Hepatocyte (in vitro differentiated cells): ENCODE measurements around the gene REV3L. TPM values are rescaled to one million over a fixed set of nuclear protein-coding genes. Genes with fewer than 3 reads are reported as not detected.

Experiments
- DNase-seq: peaks from one replicate; pipeline ENCODE4 v3.0.0-alpha.2; 2016; ENCODE audit warnings: low spot score
- H2AFZ ChIP-seq: fragments of 200-600 bp; sonication (generic); 2 replicates; pipeline ENCODE4 v1.6.0; 2016; ENCODE audit warnings: antibody characterized with exemption, mild to moderate bottlenecking
- H3K27ac ChIP-seq: fragments of 200-600 bp; sonication (generic); 2 replicates; pipeline ENCODE4 v1.5.1; 2016; ENCODE audit warnings: mild to moderate bottlenecking
- H3K27me3 ChIP-seq: fragments of 200-600 bp; sonication (generic); 2 replicates; pipeline ENCODE4 v1.6.1; 2016
- H3K36me3 ChIP-seq: fragments of 200-600 bp; sonication (generic); replicated peaks from 2 replicates; pipeline ENCODE4 v1.5.1; 2016; ENCODE audit warnings: low read depth; ENCODE audit not compliant: insufficient read depth
- H3K4me1 ChIP-seq: fragments of 200-600 bp; sonication (generic); 2 replicates; pipeline ENCODE4 v1.5.1; 2016; ENCODE audit warnings: mild to moderate bottlenecking, moderate library complexity; ENCODE audit not compliant: insufficient read depth
- H3K4me2 ChIP-seq: fragments of 200-600 bp; sonication (generic); 2 replicates; pipeline ENCODE4 v1.6.0; 2016
- H3K4me3 ChIP-seq: fragments of 200-600 bp; sonication (generic); 2 replicates; pipeline ENCODE4 v1.5.1; 2016; ENCODE audit warnings: mild to moderate bottlenecking
- H3K79me2 ChIP-seq: fragments of 200-600 bp; sonication (generic); 2 replicates; pipeline ENCODE4 v1.6.0; 2017; ENCODE audit warnings: mild to moderate bottlenecking
- H3K9me2 ChIP-seq: fragments of 200-600 bp; sonication (generic); replicated peaks from 2 replicates; pipeline ENCODE4 v1.6.0; 2017; ENCODE audit warnings: mild to moderate bottlenecking; ENCODE audit not compliant: insufficient read depth
- H3K9me3 ChIP-seq: fragments of 200-600 bp; sonication (generic); 2 replicates; pipeline ENCODE4 v1.5.1; 2016; ENCODE audit warnings: low read depth, mild to moderate bottlenecking
- H4K20me1 ChIP-seq: fragments of 200-600 bp; sonication (generic); 2 replicates; pipeline ENCODE4 v1.6.0; 2016; ENCODE audit warnings: mild to moderate bottlenecking; ENCODE audit not compliant: insufficient read depth, poor library complexity, severe bottlenecking
- CTCF ChIP-seq: fragments of 200-600 bp; sonication (generic); IDR thresholded peaks from 2 replicates; pipeline ENCODE4 v1.5.1; 2016; ENCODE audit warnings: antibody characterized with exemption, mild to moderate bottlenecking; ENCODE audit not compliant: poor library complexity
- EZH2 ChIP-seq: fragments of 200-600 bp; sonication (generic); IDR thresholded peaks from 2 replicates; pipeline ENCODE4 v1.6.1; 2016; ENCODE audit warnings: antibody characterized with exemption, mild to moderate bottlenecking, borderline replicate concordance
- EZH2phosphoT487 ChIP-seq: fragments of 200-600 bp; sonication (generic); IDR thresholded peaks from one replicate; pipeline ENCODE4 v1.6.1; 2018; ENCODE audit warnings: antibody characterized with exemption, mild to moderate bottlenecking, low read depth, moderate library complexity; ENCODE audit not compliant: unreplicated experiment, severe bottlenecking
- WGBS: methylation state at CpG from one replicate; pipeline ENCODE4 v1.1.6; 2016; ENCODE audit warnings: low lambda C conversion rate; ENCODE audit errors: missing lambda C conversion rate; 5-methylcytosine and 5-hydroxymethylcytosine counted together
- polyA plus RNA-seq: library from polyadenylated mRNA; unstranded; fragments of >200 nt; fragmentation: Nextera tagmentation; extraction: Ambion mirVana; gene quantifications from 2 replicates; pipeline ENCODE4 v1.2.1, GENCODE V29; 2016
- total RNA-seq: library from RNA; depleted of rRNA; stranded (reverse); fragments of >200 nt; gene quantifications from 2 replicates; pipeline ENCODE4 v1.2.3, GENCODE V29; 2014

Gene REV3L
- total and polyA plus RNA-seq, 2 experiments from 2014 or later: 17.6 to 29.4 TPM

- Histone ChIP-seq H4K20me1 (no peaks in the 10 kb centered on the region), H3K4me2 (peak overlapping the region; percentile 86), H3K9me3 (no peaks in the 10 kb centered on the region), H3K27ac (no peak overlapping the region), H3K4me1 (peaks cover 22% of the 10 kb centered on the region), H3K79me2 (peaks cover 37% of the 10 kb centered on the region), H3K36me3 (no peaks in the 10 kb centered on the region), H3K27me3 (no peaks in the 10 kb centered on the region), H3K9me2 (no peaks in the 10 kb centered on the region), H2AFZ (no peak overlapping the region), H3K4me3 (no peak overlapping the region)
- DNase-seq: no peak
- 91% methylated on average over 12 of the region's 12 CpGs for WGBS
- TF ChIP-seq EZH2 (no peak), CTCF (no peak), EZH2phosphoT487 (no peak)
These were observed 222.3 kb downstream of the REV3L start for GRCh38 chr6:111260570-111261298.

GRCh38 chr6:111259089-111259831 is 223.8 kb downstream of the REV3L start:
- TF ChIP-seq CTCF (peak; percentile 96), EZH2phosphoT487 (no peak), EZH2 (no peak)
- H2AFZ ChIP-seq: peak overlapping the region; percentile 52
- H3K4me3 ChIP-seq: peak overlapping the region; percentile 58
- H3K4me1 ChIP-seq: peaks cover 22% of the 10 kb centered on the region
- H3K9me2 ChIP-seq: no peaks in the 10 kb centered on the region
- no peaks in the 10 kb centered on the region for H3K27me3 ChIP-seq
- peak overlapping the region; percentile 88 for H3K27ac ChIP-seq
- WGBS: 4% methylated on average over 53 of the region's 59 CpGs
- peak; percentile 100 for DNase-seq
- H3K79me2 ChIP-seq: peaks cover 37% of the 10 kb centered on the region
- no peaks in the 10 kb centered on the region for H3K9me3 ChIP-seq
- peak overlapping the region; percentile 86 for H3K4me2 ChIP-seq
- H3K36me3 ChIP-seq: no peaks in the 10 kb centered on the region
- no peaks in the 10 kb centered on the region for H4K20me1 ChIP-seq

- Histone ChIP-seq H3K4me1 (peaks cover 22% of the 10 kb centered on the region), H3K27me3 (no peaks in the 10 kb centered on the region), H3K36me3 (no peaks in the 10 kb centered on the region), H3K9me2 (no peaks in the 10 kb centered on the region), H3K4me2 (peak overlapping the region; percentile 67), H2AFZ (peak overlapping the region; percentile 37), H3K9me3 (no peaks in the 10 kb centered on the region), H3K27ac (peak overlapping the region; percentile 34), H4K20me1 (no peaks in the 10 kb centered on the region), H3K4me3 (no peak overlapping the region), H3K79me2 (peaks cover 37% of the 10 kb centered on the region)
- no peak for TF ChIP-seq CTCF
- TF ChIP-seq EZH2: no peak
- TF ChIP-seq EZH2phosphoT487: no peak
- no peak for DNase-seq
- 26% methylated on average over 18 of the region's 18 CpGs for WGBS
These were observed 224.4 kb downstream of the REV3L start for GRCh38 chr6:111258615-111259088.
